ENCODE measurements around the gene RTL5.
"Not testable (repeated sequence)": the region's sequence is repeated elsewhere in the genome, so short reads cannot be mapped to it uniquely, and the experiment has no call there.

The RTL5 gene

GRCh38 chrX:72131317-72132294 lies at the start of gene RTL5:
RTL5 (minus strand) TSS chrX:72131915.
- DNase-seq (ENCODE audit: low spot score): peak; percentile 63

GRCh38 chrX:72180539-72180938 lies 48.8 kb upstream of the RTL5 start:
- no peak for DNase-seq (ENCODE audit: low spot score)

GRCh38 chrX:72176981-72177380 lies 45.3 kb upstream of the RTL5 start:
- DNase-seq (ENCODE audit: low spot score): no peak

- DNase-seq (ENCODE audit: low spot score): not testable (repeated sequence)
These were observed 44.6 kb upstream of the RTL5 start for GRCh38 chrX:72176289-72176688.

GRCh38 chrX:72169008-72169728 lies 37.5 kb upstream of the RTL5 start:
- peak; percentile 67 for DNase-seq (ENCODE audit: low spot score)

GRCh38 chrX:72165551-72165950 lies 33.8 kb upstream of the RTL5 start:
- DNase-seq (ENCODE audit: low spot score): no peak

- no peak for DNase-seq (ENCODE audit: low spot score)
These were observed 28.1 kb upstream of the RTL5 start for GRCh38 chrX:72159769-72160168.

GRCh38 chrX:72158773-72159172 lies 27.1 kb upstream of the RTL5 start:
- DNase-seq (ENCODE audit: low spot score): no peak

GRCh38 chrX:72146527-72146926 lies 14.8 kb upstream of the RTL5 start:
- DNase-seq (ENCODE audit: low spot score): no peak

GRCh38 chrX:72145181-72145580 lies 13.5 kb upstream of the RTL5 start:
- no peak for DNase-seq (ENCODE audit: low spot score)

GRCh38 chrX:72143609-72143907 lies 11.8 kb upstream of the RTL5 start:
- no peak for DNase-seq (ENCODE audit: low spot score)

- DNase-seq (ENCODE audit: low spot score): no peak
These were observed 11.3 kb upstream of the RTL5 start for GRCh38 chrX:72142794-72143608.

- no peak for DNase-seq (ENCODE audit: low spot score)
These were observed 10.5 kb upstream of the RTL5 start for GRCh38 chrX:72142094-72142793.

GRCh38 chrX:72141372-72142004 lies 9.8 kb upstream of the RTL5 start:
- DNase-seq (ENCODE audit: low spot score): no peak

GRCh38 chrX:72139538-72139937 lies 7.8 kb upstream of the RTL5 start:
- DNase-seq (ENCODE audit: low spot score): no peak

- no peak for DNase-seq (ENCODE audit: low spot score)
These were observed 6.3 kb upstream of the RTL5 start for GRCh38 chrX:72137846-72138495.

GRCh38 chrX:72133851-72134546 lies 2.3 kb upstream of the RTL5 start:
- no peak for DNase-seq (ENCODE audit: low spot score)

- DNase-seq (ENCODE audit: low spot score): no peak
These were observed 741 bp upstream of the RTL5 start for GRCh38 chrX:72132456-72132855.

GRCh38 chrX:72130762-72131250 lies 909 bp downstream of the RTL5 start:
- no peak for DNase-seq (ENCODE audit: low spot score)

- DNase-seq (ENCODE audit: low spot score): no peak
These were observed 1.5 kb downstream of the RTL5 start for GRCh38 chrX:72130156-72130761.
